SH-SY5Y (cell line): ENCODE measurements around the gene EFHD1.

Source experiments
- GATA2 ChIP-seq: IDR thresholded peaks from 2 replicates; pipeline ENCODE4 v1.6.1; 2011; ENCODE audit warnings: mild to moderate bottlenecking, low read depth, low read length
- GATA3 ChIP-seq: IDR thresholded peaks from 2 replicates; pipeline ENCODE4 v1.6.1; 2011; ENCODE audit warnings: low read depth, mild to moderate bottlenecking, low read length, moderate library complexity

DNA sequence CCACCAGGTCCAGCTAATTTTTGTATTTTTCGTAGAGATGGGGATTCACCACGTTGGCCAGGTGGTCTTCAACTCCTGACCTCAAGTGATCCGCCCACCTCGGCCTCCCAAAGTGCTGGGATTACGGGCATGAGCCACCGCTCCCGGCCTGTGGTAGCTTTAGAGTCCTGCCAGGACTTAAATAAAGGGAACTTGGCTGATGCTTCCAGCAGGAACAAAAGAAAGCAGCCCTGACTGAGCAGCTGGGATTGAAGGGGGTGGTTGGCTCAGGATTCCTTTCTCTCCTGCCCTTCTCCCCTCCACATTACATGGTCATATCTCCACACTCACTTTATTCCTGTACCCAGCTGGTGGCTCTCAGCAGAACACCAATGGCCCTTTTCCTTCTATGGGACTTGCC lies 20.0 kb downstream of the EFHD1 start:
- TF ChIP-seq GATA3 (no peak), GATA2 (no peak)
